GM12892 (cell line): ENCODE results near the gene SLC16A3.

Experiments
- POLR2A ChIP-seq: IDR thresholded peaks from 2 replicates; pipeline ENCODE4 v1.6.1; 2011; ENCODE audit warnings: low read depth, low read length, control low read depth
- POLR2AphosphoS5 ChIP-seq: IDR thresholded peaks from 2 replicates; pipeline ENCODE4 v1.6.1; 2011; ENCODE audit warnings: low read depth, low read length, control low read depth
- TAF1 ChIP-seq: IDR thresholded peaks from 2 replicates; pipeline ENCODE4 v1.6.1; 2011; ENCODE audit warnings: low read depth, mild to moderate bottlenecking, control low read depth, low read length, borderline replicate concordance

GRCh38 chr17:82219083-82219482, 9.8 kb upstream of the SLC16A3 start:
- TF ChIP-seq TAF1 (no peak), POLR2A (no peak), POLR2AphosphoS5 (no peak)
